BLaER1 (cell line): ENCODE data around the gene RFC2.
"Not testable (repeated sequence)": the region's sequence is repeated elsewhere in the genome, so short reads cannot be mapped to it uniquely, and the experiment has no call there.

Experiments used
- H3K27ac ChIP-seq: shearing (Covaris generic); formaldehyde crosslinking; 2 replicates; pipeline ENCODE4 v1.8.1; 2022
- H3K27me3 ChIP-seq: shearing (Covaris generic); formaldehyde crosslinking; 2 replicates; pipeline ENCODE4 v1.8.1; 2022
- H3K36me3 ChIP-seq: shearing (Covaris generic); formaldehyde crosslinking; 2 replicates; pipeline ENCODE4 v1.8.1; 2022
- H3K4me1 ChIP-seq: shearing (Covaris generic); formaldehyde crosslinking; 2 replicates; pipeline ENCODE4 v1.8.1; 2022
- H3K4me2 ChIP-seq: shearing (Covaris generic); formaldehyde crosslinking; 2 replicates; pipeline ENCODE4 v1.8.1; 2022
- H3K4me3 ChIP-seq: shearing (Covaris generic); formaldehyde crosslinking; 2 replicates; pipeline ENCODE4 v1.8.1; 2022
- H3K9ac ChIP-seq: shearing (Covaris generic); formaldehyde crosslinking; 2 replicates; pipeline ENCODE4 v1.8.1; 2022
- H3K9me3 ChIP-seq: shearing (Covaris generic); formaldehyde crosslinking; 2 replicates; pipeline ENCODE4 v1.8.1; 2022
- H4K20me1 ChIP-seq: shearing (Covaris generic); formaldehyde crosslinking; 2 replicates; pipeline ENCODE4 v1.8.1; 2022
- Cebpa-rat ChIP-seq: shearing (Covaris generic); IDR thresholded peaks from 2 replicates; pipeline ENCODE4 v1.8.1; 2022

The RFC2 gene

GRCh38 chr7:74253835-74254128 is 417 bp downstream of the RFC2 start:
- Histone ChIP-seq H3K9me3 (no peaks in the 10 kb centered on the region), H3K4me1 (peaks cover 56% of the 10 kb centered on the region), H3K27me3 (no peaks in the 10 kb centered on the region), H3K9ac (peak overlapping the region; percentile 93), H3K27ac (peak overlapping the region; percentile 90), H3K4me3 (peak overlapping the region; percentile 80), H3K36me3 (peaks cover 37% of the 10 kb centered on the region), H4K20me1 (peaks cover 17% of the 10 kb centered on the region; the same call in 1 of the 2 replicates), H3K4me2 (peak overlapping the region; percentile 96)
- no peak for TF ChIP-seq Cebpa-rat

DNA sequence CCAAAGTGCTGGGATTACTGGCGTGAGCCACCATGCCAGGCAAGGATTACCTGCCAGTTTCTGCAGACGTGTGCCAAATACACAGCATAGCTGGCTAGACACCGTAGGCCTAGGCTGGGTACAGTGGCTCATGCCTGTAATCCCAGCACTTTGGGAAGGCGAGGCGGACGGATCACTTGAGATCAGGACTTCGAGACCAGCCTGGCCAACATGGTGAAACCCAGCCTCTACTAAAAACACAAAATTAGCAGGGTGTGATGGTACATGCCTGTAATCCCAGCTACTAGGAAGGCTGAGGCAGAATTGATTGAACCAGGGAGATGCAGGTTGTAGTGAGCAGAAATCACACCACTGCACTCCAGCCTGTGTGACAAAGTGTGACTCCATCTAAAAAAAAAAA is 868 bp downstream of the RFC2 start:
- no peak for TF ChIP-seq Cebpa-rat
- Histone ChIP-seq H3K27me3 (no peaks in the 10 kb centered on the region), H3K4me3 (peak overlapping the region; percentile 80), H3K4me2 (peak overlapping the region; percentile 96), H4K20me1 (peaks cover 17% of the 10 kb centered on the region; the same call in 1 of the 2 replicates), H3K27ac (peak overlapping the region; percentile 90), H3K9ac (peak overlapping the region; percentile 93), H3K9me3 (no peaks in the 10 kb centered on the region), H3K4me1 (peaks cover 52% of the 10 kb centered on the region), H3K36me3 (peaks cover 41% of the 10 kb centered on the region)

DNA sequence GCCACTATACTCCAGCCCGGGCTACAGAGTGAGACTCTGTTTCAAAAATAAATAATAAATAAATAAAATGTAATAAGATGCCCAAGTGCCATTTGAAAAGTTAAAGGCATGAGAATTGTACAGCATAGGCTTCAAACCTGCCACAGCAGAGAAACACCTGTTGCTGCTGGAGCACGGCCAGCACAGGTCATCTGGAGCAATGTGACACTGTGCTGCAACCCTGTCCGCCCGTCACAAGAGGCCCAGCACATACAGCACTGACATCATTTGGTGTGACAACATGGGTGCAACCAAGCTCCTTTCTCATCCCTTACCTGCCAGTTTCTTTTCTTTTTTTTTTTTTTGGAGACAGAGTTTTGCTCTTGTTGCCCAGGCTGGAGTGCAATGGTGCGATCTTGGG is 1.3 kb downstream of the RFC2 start:
- peak overlapping the region; percentile 80 for H3K4me3 ChIP-seq
- no peaks in the 10 kb centered on the region for H3K27me3 ChIP-seq
- peak overlapping the region; percentile 96 for H3K4me2 ChIP-seq
- H3K4me1 ChIP-seq, result peaks cover 47% of the 10 kb centered on the region
- H3K36me3 ChIP-seq, result peaks cover 45% of the 10 kb centered on the region
- H3K9ac ChIP-seq, result peak overlapping the region; percentile 93
- no peaks in the 10 kb centered on the region for H3K9me3 ChIP-seq
- no peak for TF ChIP-seq Cebpa-rat
- H3K27ac ChIP-seq, result 0 out of 2 replicates have a peak overlapping the region, but pooled peaks have one; percentile 90
- H4K20me1 ChIP-seq, result peaks cover 17% of the 10 kb centered on the region; the same call in 1 of the 2 replicates

DNA sequence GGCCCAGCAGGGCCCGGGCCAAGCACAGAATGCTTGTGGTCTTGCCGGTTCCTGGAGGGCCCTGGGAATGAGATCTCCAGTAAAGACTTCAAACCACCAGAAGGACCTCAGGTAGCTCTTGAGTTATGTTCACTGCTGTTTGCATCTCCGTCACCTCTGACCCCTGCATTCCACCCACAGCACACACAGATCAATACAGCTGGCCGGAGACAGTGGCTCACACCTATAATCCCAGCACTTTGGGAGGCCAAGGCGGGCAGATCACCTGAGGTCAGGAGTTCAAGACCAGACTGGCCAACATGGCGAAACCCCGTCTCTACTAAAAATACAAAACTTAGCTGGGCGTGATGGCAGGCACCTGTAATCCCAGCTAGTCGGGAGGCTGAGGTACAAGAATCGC is 5.1 kb downstream of the RFC2 start:
- Histone ChIP-seq H4K20me1 (peaks cover 17% of the 10 kb centered on the region; the same call in 1 of the 2 replicates), H3K4me1 (peaks cover 30% of the 10 kb centered on the region), H3K36me3 (peaks cover 84% of the 10 kb centered on the region)
- not testable (repeated sequence) for H3K4me3 ChIP-seq, H3K27ac ChIP-seq, H3K9me3 ChIP-seq, H3K9ac ChIP-seq, H3K4me2 ChIP-seq, H3K27me3 ChIP-seq

DNA sequence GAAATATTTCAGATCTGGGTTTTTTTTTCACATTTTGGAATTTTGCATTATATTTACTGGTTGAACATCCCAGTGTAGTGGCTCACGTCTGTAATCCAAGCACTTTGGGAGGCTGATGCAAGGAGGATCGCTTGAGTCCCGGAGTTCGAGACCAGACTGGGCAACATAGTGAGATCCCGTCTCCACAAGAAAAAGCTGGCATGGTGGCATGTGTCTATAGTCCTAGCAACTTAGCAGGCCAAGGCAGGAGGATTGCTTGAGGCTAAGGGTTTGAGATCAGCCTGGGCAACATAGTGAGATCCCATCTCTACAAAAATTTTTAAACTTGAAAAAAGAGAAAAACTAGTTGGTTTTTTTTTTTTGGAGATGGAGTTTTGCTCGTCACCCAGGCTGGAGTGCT is 6.0 kb downstream of the RFC2 start:
- Histone ChIP-seq H3K4me1 (peaks cover 33% of the 10 kb centered on the region), H3K9me3 (no peaks in the 10 kb centered on the region), H3K9ac (0 out of 2 replicates have a peak overlapping the region, but pooled peaks have one; percentile 11), H3K36me3 (peaks cover 93% of the 10 kb centered on the region), H4K20me1 (peaks cover 12% of the 10 kb centered on the region; the same call in 1 of the 2 replicates), H3K4me2 (no peak overlapping the region), H3K27me3 (no peaks in the 10 kb centered on the region), H3K4me3 (no peak overlapping the region), H3K27ac (no peak overlapping the region)
- no peak for TF ChIP-seq Cebpa-rat

DNA sequence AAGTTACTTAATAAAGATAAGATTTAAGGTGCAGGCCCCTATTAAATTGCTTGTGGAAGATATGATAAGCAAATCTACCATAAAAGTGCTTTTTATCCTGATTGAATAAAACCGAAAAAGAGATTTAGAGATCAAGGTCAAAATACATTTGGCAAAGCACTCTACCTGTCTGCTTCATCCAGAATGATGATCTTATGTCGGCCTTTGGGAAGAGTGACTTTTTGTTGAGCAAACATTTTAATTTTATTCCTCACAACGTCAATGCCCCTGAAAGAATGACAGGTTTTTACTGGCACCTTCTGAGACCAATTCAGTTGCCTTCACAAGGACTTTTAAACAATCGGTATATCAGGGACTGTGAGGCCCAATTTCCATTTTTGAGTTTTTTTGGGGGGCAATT is 7.7 kb downstream of the RFC2 start:
- Histone ChIP-seq H3K36me3 (peaks cover 93% of the 10 kb centered on the region), H3K9ac (no peak overlapping the region; the same call in 1 of the 2 replicates), H3K4me3 (no peak overlapping the region), H3K27ac (no peak overlapping the region; the same call in 1 of the 2 replicates), H4K20me1 (0 out of 2 replicates have a peak, but pooled peaks cover 7% of the 10 kb centered on the region), H3K9me3 (no peaks in the 10 kb centered on the region), H3K27me3 (no peaks in the 10 kb centered on the region), H3K4me2 (no peak overlapping the region), H3K4me1 (peaks cover 40% of the 10 kb centered on the region)
- no peak for TF ChIP-seq Cebpa-rat

GRCh38 chr7:74242122-74242443 is 12.1 kb downstream of the RFC2 start:
- Histone ChIP-seq H3K4me3 (peak overlapping the region; percentile 49), H4K20me1 (0 out of 2 replicates have a peak, but pooled peaks cover 6% of the 10 kb centered on the region), H3K27me3 (no peaks in the 10 kb centered on the region), H3K9ac (peak overlapping the region; percentile 64; the same call in 1 of the 2 replicates), H3K9me3 (no peaks in the 10 kb centered on the region), H3K4me1 (peaks cover 84% of the 10 kb centered on the region), H3K36me3 (peaks cover 93% of the 10 kb centered on the region), H3K27ac (peak overlapping the region; percentile 72), H3K4me2 (peak overlapping the region; percentile 89)
- no peak for TF ChIP-seq Cebpa-rat

DNA sequence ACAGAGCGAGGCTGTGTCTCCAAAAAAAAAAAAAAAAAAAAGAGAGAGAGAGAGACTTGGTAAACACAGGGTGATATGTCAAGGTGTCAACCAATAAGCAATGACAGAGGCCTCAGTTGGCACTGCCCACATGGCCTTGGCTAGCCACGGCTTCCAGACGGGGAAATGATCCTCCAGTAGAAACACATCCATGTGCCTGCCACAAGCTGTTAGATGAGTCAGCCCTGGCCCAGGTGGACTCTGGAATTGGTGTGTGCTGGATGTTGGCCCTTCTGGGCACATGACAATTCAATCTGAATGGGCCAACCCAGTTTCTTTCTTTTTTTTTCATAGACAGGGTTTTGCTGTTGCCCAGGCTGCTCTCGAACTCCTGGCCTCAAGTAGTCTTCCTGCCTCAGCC is 13.7 kb downstream of the RFC2 start:
- no peak overlapping the region for H3K9ac ChIP-seq
- H4K20me1 ChIP-seq, result 0 out of 2 replicates have a peak, but pooled peaks cover 6% of the 10 kb centered on the region
- H3K27ac ChIP-seq, result peak overlapping the region; percentile 72
- H3K4me1 ChIP-seq, result peaks cover 94% of the 10 kb centered on the region
- H3K36me3 ChIP-seq, result peaks cover 93% of the 10 kb centered on the region
- H3K4me3 ChIP-seq, result no peak overlapping the region
- H3K27me3 ChIP-seq, result no peaks in the 10 kb centered on the region
- H3K4me2 ChIP-seq, result peak overlapping the region; percentile 89
- H3K9me3 ChIP-seq, result no peaks in the 10 kb centered on the region
- TF ChIP-seq Cebpa-rat, result no peak

DNA sequence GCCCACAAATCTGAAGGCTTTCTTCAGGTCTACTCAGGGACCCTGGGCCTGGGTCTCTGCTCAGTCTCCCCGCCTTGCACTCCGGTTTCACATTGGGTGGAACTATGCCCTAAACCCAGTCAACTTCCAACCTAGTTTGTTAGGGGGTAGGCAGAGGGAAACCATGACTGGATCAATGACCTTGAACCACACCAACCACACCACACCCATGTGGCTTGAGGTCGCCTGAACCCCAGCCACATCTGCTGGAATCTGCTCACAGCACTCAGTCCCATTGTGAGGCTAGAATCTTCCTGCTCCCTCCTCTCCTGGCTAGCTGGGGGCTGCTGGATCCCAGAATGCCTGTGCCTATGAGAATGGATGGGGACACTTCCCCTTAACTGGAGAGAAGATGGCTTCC is 17.9 kb downstream of the RFC2 start:
- H3K9me3 ChIP-seq, result no peaks in the 10 kb centered on the region
- H3K4me2 ChIP-seq, result peak overlapping the region; percentile 39
- H3K27me3 ChIP-seq, result no peaks in the 10 kb centered on the region
- H3K9ac ChIP-seq, result no peak overlapping the region
- peaks cover 98% of the 10 kb centered on the region for H3K36me3 ChIP-seq
- H3K4me1 ChIP-seq, result peaks cover 87% of the 10 kb centered on the region
- TF ChIP-seq Cebpa-rat, result no peak
- no peak overlapping the region for H3K4me3 ChIP-seq
- H4K20me1 ChIP-seq, result 0 out of 2 replicates have a peak, but pooled peaks cover 2% of the 10 kb centered on the region
- peak overlapping the region; percentile 45; the same call in 1 of the 2 replicates for H3K27ac ChIP-seq

DNA sequence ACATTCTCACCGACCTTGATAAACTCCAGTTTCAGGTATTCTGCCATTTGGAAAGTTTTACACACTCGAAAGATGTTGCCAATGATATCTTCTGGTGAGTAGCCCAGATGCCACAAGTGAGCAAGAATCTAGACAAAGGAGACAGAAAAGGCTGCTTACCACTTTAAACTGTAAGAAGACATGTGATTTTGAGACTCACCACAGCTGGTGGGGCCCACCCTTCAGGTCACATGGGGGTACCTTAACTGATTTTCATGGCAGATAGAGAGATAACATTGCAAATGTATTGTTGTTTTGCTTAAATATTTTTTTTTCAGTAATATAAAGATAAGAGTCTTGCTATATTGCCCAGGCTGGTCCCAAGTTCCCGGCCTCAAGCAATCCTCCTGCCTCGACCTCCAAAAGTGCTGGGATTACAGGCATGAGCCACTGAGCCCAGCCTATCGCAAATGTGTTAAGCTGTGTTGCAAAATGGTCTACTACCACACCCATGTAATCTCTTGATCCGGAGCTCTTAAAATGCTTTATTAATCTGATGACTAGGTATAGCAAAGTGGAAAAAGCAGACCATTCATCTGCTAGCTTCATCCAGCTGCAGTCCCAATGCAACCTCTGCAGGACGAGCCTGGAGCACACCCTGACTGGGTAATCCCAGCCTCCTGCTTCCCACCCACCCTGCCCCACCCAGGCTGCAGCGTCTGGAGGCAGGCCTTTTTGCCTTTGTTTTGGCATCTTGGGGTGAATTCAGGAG is 18.5 kb downstream of the RFC2 start:
- Histone ChIP-seq H3K4me1 (peaks cover 87% of the 10 kb centered on the region), H3K36me3 (peaks cover 98% of the 10 kb centered on the region), H3K4me3 (no peak overlapping the region)

More for the DNA sequence above, 18.5 kb downstream of the RFC2 start:
- 0 out of 2 replicates have a peak overlapping the region, but pooled peaks have one; percentile 45 for H3K27ac ChIP-seq
- H3K9ac ChIP-seq, result no peak overlapping the region
- H3K27me3 ChIP-seq, result no peaks in the 10 kb centered on the region
- no peaks in the 10 kb centered on the region for H4K20me1 ChIP-seq
- peak overlapping the region; percentile 39 for H3K4me2 ChIP-seq
- H3K9me3 ChIP-seq, result no peaks in the 10 kb centered on the region
- TF ChIP-seq Cebpa-rat, result no peak
